SH-SY5Y (cell line): Measurements from ENCODE around the gene ROBO2.

Experiments used
- GATA2 ChIP-seq: IDR thresholded peaks from 2 replicates; pipeline ENCODE4 v1.6.1; 2011; ENCODE audit warnings: mild to moderate bottlenecking, low read depth, low read length
- GATA3 ChIP-seq: IDR thresholded peaks from 2 replicates; pipeline ENCODE4 v1.6.1; 2011; ENCODE audit warnings: low read depth, mild to moderate bottlenecking, low read length, moderate library complexity

GRCh38 chr3:77427528-77427927 is 387.6 kb downstream of the ROBO2 start:
- TF ChIP-seq GATA2, result no peak
- no peak for TF ChIP-seq GATA3
